Measurements from ENCODE around the gene SELENBP1. TPM values are rescaled to one million over a fixed set of nuclear protein-coding genes. Genes with fewer than 3 reads are reported as not detected.

SELENBP1 gene
- total RNA-seq, 3 donors from 2014 or later = 63.6 to 148 (median 123) TPM

GRCh38 chr1:151327903-151328674 lies 44.4 kb downstream of the SELENBP1 start:
- no peak for DNase-seq (ENCODE audit: low spot score in 2 of 2)
- intact Hi-C loops (cut with DNase I; ENCODE audit: low total_unique reads) = no loop called here
- Histone ChIP-seq H3K27ac (peak overlapping the region; percentile 89 to 91), H3K9me3 (no peaks in the 10 kb centered on the region), H3K4me3 (peak overlapping the region; percentile 68 to 92 (median 80)), H3K36me3 (no peaks in the 10 kb centered on the region), H3K4me1 (no peaks in the 10 kb centered on the region), H3K27me3 (no peaks in the 10 kb centered on the region)
- TF ChIP-seq POLR2AphosphoS5 (IDR thresholded peaks at IDR 0.05) (no peak), CTCF (IDR thresholded peaks at IDR 0.05) (no peak), POLR2A (IDR thresholded peaks at IDR 0.05) (no peak)

GRCh38 chr1:151327223-151327902 lies 45.1 kb downstream of the SELENBP1 start, which contains the start of gene PI4KB:
Gene PI4KB, minus strand, starts transcription at chr1:151327416. Its CDS starts 10,935 bp downstream, at chr1:151316481.
- Histone ChIP-seq H3K27me3 (no peaks in the 10 kb centered on the region), H3K36me3 (no peaks in the 10 kb centered on the region), H3K9me3 (no peaks in the 10 kb centered on the region), H3K4me1 (no peaks in the 10 kb centered on the region), H3K4me3 (peak within 1 kb of the TSS; percentile 68 to 92 (median 80)), H3K27ac (peak within 1 kb of the TSS; percentile 89 to 91)
- DNase-seq (ENCODE audit: low spot score in 2 of 2) = peak; percentile 85 to 93
- TF ChIP-seq CTCF (IDR thresholded peaks at IDR 0.05) = no peak
- TF ChIP-seq POLR2AphosphoS5 (IDR thresholded peaks at IDR 0.05) = peak in 2 of 3 donors; percentile 33 to 37
- no peak for TF ChIP-seq POLR2A (IDR thresholded peaks at IDR 0.05)
- intact Hi-C loops (cut with DNase I; ENCODE audit: low total_unique reads) = no loop called here

- Histone ChIP-seq H3K4me3 (peak overlapping the region; percentile 68 to 92 (median 80)), H3K4me1 (no peaks in the 10 kb centered on the region), H3K27ac (peak overlapping the region; percentile 89 to 91), H3K9me3 (no peaks in the 10 kb centered on the region), H3K36me3 (no peaks in the 10 kb centered on the region), H3K27me3 (no peaks in the 10 kb centered on the region)
- TF ChIP-seq POLR2A (IDR thresholded peaks at IDR 0.05) (no peak), POLR2AphosphoS5 (IDR thresholded peaks at IDR 0.05) (no peak), CTCF (IDR thresholded peaks at IDR 0.05) (no peak)
- DNase-seq (ENCODE audit: low spot score in 2 of 2) = no peak
- intact Hi-C loops (cut with DNase I; ENCODE audit: low total_unique reads) = no loop called here
These were observed 45.8 kb downstream of the SELENBP1 start for GRCh38 chr1:151326619-151327222.

- intact Hi-C loops (cut with DNase I; ENCODE audit: low total_unique reads) = no loop called here
These were observed 46.7 kb downstream of the SELENBP1 start for GRCh38 chr1:151325646-151326429.

More at GRCh38 chr1:151325646-151326429, 46.7 kb downstream of the SELENBP1 start:
- Histone ChIP-seq H3K4me3 (peak overlapping the region; percentile 68 to 92 (median 80)), H3K4me1 (no peaks in the 10 kb centered on the region), H3K27me3 (no peaks in the 10 kb centered on the region), H3K9me3 (no peaks in the 10 kb centered on the region), H3K27ac (peak overlapping the region; percentile 89 to 91), H3K36me3 (no peaks in the 10 kb centered on the region)
- TF ChIP-seq POLR2A (IDR thresholded peaks at IDR 0.05) (no peak), CTCF (IDR thresholded peaks at IDR 0.05) (no peak), POLR2AphosphoS5 (IDR thresholded peaks at IDR 0.05) (no peak)
- DNase-seq (ENCODE audit: low spot score in 2 of 2) = no peak
